ENCODE measurements around the gene SLC16A1. TPM values are rescaled to one million over a fixed set of nuclear protein-coding genes. Genes with fewer than 3 reads are reported as not detected.
"Not testable (repeated sequence)": the region's sequence is repeated elsewhere in the genome, so short reads cannot be mapped to it uniquely, and the experiment has no call there.

Gene SLC16A1
- polyA plus RNA-seq, 1 of the 3 experiments (the other 2 are of a cell fraction): 34.2 TPM

GRCh38 chr1:112995890-112996289 is 39.9 kb upstream of the SLC16A1 start:
- Histone ChIP-seq H3K9me2 (no peaks in the 10 kb centered on the region), H3F3A (replicated peaks; ENCODE audit: insufficient read depth) (no peaks in the 10 kb centered on the region), H3K36me3 (replicated peaks in 1 of 2; ENCODE audit: control insufficient read depth in 1 of 2, insufficient read depth in 2 of 2, low read length in 1 of 2) (peaks cover 0 to 4% of the 10 kb centered on the region in 2 experiments), H3K4me1 (ENCODE audit: control insufficient read depth in 1 of 2, insufficient read depth in 2 of 2, low read depth in 1 of 2, low read length in 1 of 2) (no peaks in the 10 kb centered on the region), H3K9ac (no peak overlapping the region), H3K9me3 (no peaks in the 10 kb centered on the region), H3K79me2 (ENCODE audit: insufficient read depth) (no peaks in the 10 kb centered on the region), H2AFZ (ENCODE audit: low read depth) (no peak overlapping the region), H3K27ac (ENCODE audit: low read depth in 2 of 2, low read length in 1 of 2) (no peak overlapping the region), H3K4me3 (ENCODE audit: low read depth in 2 of 2, low read length in 1 of 2) (no peak overlapping the region), H3K27me3 (ENCODE audit: insufficient read depth) (no peaks in the 10 kb centered on the region), H4K20me1 (ENCODE audit: insufficient read depth) (no peaks in the 10 kb centered on the region), H3K4me2 (no peak overlapping the region)
- POLR2A ChIA-PET: no interaction called here
- CTCF ChIA-PET: no interaction called here
- TF ChIP-seq RFX5 (IDR thresholded peaks at IDR 0.05; ENCODE audit: low read length) (no peak), ELF1 (IDR thresholded peaks at IDR 0.05) (no peak), TAF1 (IDR thresholded peaks at IDR 0.05; ENCODE audit: borderline replicate concordance, low read depth, low read length) (no peak), POLR2AphosphoS5 (IDR thresholded peaks at IDR 0.05; ENCODE audit: low read depth, low read length) (no peak), GATA2 (CRISPR knock-in tag; IDR thresholded peaks at IDR 0.05) (no peak), USF2 (IDR thresholded peaks at IDR 0.05; ENCODE audit: borderline replicate concordance, low read depth, low read length) (no peak), ZBTB33 (IDR thresholded peaks at IDR 0.05; ENCODE audit: borderline replicate concordance, low read depth) (no peak), YY1 (IDR thresholded peaks at IDR 0.05; ENCODE audit: low read depth) (no peak), JUND (IDR thresholded peaks at IDR 0.05) (no peak)
- no peak for DNase-seq
- WGBS (ENCODE audit: low lambda C conversion rate): 86% methylated on average over 2 of the region's 2 CpGs

- H3K36me3 ChIP-seq (replicated peaks in 1 of 2; ENCODE audit: control insufficient read depth in 1 of 2, insufficient read depth in 2 of 2, low read length in 1 of 2); H3K4me2 ChIP-seq; CTCF ChIA-PET; H3K79me2 ChIP-seq (ENCODE audit: insufficient read depth); H3K27me3 ChIP-seq (ENCODE audit: insufficient read depth); DNase-seq; H3K27ac ChIP-seq (ENCODE audit: low read depth in 2 of 2, low read length in 1 of 2); H3K4me1 ChIP-seq (ENCODE audit: control insufficient read depth in 1 of 2, insufficient read depth in 2 of 2, low read depth in 1 of 2, low read length in 1 of 2); H3F3A ChIP-seq (replicated peaks; ENCODE audit: insufficient read depth); H3K9ac ChIP-seq; H2AFZ ChIP-seq (ENCODE audit: low read depth); H3K4me3 ChIP-seq (ENCODE audit: low read depth in 2 of 2, low read length in 1 of 2); POLR2A ChIA-PET; H3K9me3 ChIP-seq; H3K9me2 ChIP-seq; H4K20me1 ChIP-seq (ENCODE audit: insufficient read depth): not testable (repeated sequence)
- WGBS (ENCODE audit: low lambda C conversion rate): 94% methylated on average over 9 of the region's 9 CpGs
Measured at GRCh38 chr1:112995021-112995420, 39.0 kb upstream of the SLC16A1 start.

- no peak overlapping the region for H3K27ac ChIP-seq (ENCODE audit: low read depth in 2 of 2, low read length in 1 of 2)
- H3K36me3 ChIP-seq (replicated peaks in 1 of 2; ENCODE audit: control insufficient read depth in 1 of 2, insufficient read depth in 2 of 2, low read length in 1 of 2): no peaks in the 10 kb centered on the region
- no peaks in the 10 kb centered on the region for H3K79me2 ChIP-seq (ENCODE audit: insufficient read depth)
- no peaks in the 10 kb centered on the region for H3K9me3 ChIP-seq
- CTCF ChIA-PET: no interaction called here
- H3K27me3 ChIP-seq (ENCODE audit: insufficient read depth): no peaks in the 10 kb centered on the region
- no peak overlapping the region for H3K4me3 ChIP-seq (ENCODE audit: low read depth in 2 of 2, low read length in 1 of 2)
- WGBS (ENCODE audit: low lambda C conversion rate): 100% methylated on average over 1 of the region's 1 CpG
- DNase-seq: no peak
- peaks cover 5% of the 10 kb centered on the region for H3F3A ChIP-seq (replicated peaks; ENCODE audit: insufficient read depth)
- no peaks in the 10 kb centered on the region for H4K20me1 ChIP-seq (ENCODE audit: insufficient read depth)
- TF ChIP-seq TAF1 (IDR thresholded peaks at IDR 0.05; ENCODE audit: borderline replicate concordance, low read depth, low read length): no peak
- no peak for TF ChIP-seq NFIC (IDR thresholded peaks at IDR 0.05; ENCODE audit: borderline replicate concordance)
- no peak for TF ChIP-seq ZBTB33 (IDR thresholded peaks at IDR 0.05; ENCODE audit: borderline replicate concordance, low read depth)
- TF ChIP-seq USF2 (IDR thresholded peaks at IDR 0.05; ENCODE audit: borderline replicate concordance, low read depth, low read length): no peak
- TF ChIP-seq CTCF (IDR thresholded peaks at IDR 0.05): no peak
- TF ChIP-seq YY1 (IDR thresholded peaks at IDR 0.05; ENCODE audit: low read depth): no peak
- TF ChIP-seq GATA2 (CRISPR knock-in tag; IDR thresholded peaks at IDR 0.05): no peak
- no peak for TF ChIP-seq POLR2AphosphoS5 (IDR thresholded peaks at IDR 0.05; ENCODE audit: low read depth, low read length)
- no peak for TF ChIP-seq RXRA (IDR thresholded peaks at IDR 0.05; ENCODE audit: borderline replicate concordance, low read depth)
- no peak for TF ChIP-seq RFX5 (IDR thresholded peaks at IDR 0.05; ENCODE audit: low read length)
- H3K9me2 ChIP-seq: no peaks in the 10 kb centered on the region
- H3K4me2 ChIP-seq: no peak overlapping the region
- no peaks in the 10 kb centered on the region for H3K4me1 ChIP-seq (ENCODE audit: control insufficient read depth in 1 of 2, insufficient read depth in 2 of 2, low read depth in 1 of 2, low read length in 1 of 2)
- POLR2A ChIA-PET: no interaction called here
- H3K9ac ChIP-seq: no peak overlapping the region
- H2AFZ ChIP-seq (ENCODE audit: low read depth): no peak overlapping the region
Measured at GRCh38 chr1:112992780-112993179, 36.8 kb upstream of the SLC16A1 start.
